IMR-90 (cell line): ENCODE results near the gene SPECC1L. TPM values are rescaled to one million over a fixed set of nuclear protein-coding genes. Genes with fewer than 3 reads are reported as not detected.

Experiments used
- ATAC-seq: fragments of 200-7000 bp; cut with Tn5 transposase; 2 replicates; pipeline ENCODE4 v1.9.1; 2020; ENCODE audit warnings: low read depth, mild to moderate bottlenecking, moderate library complexity
- BruUV-seq: library from RNA; stranded (reverse); fragments of 400-500 nt; replicated peaks from 2 replicates; lab custom pipeline; 2021; lab: Mats Ljungman, UMichigan
- CTCF ChIA-PET: fragments of 300-600 bp; formaldehyde crosslinking; extraction: SDS; loops from one replicate; lab custom pipeline; 2021; ENCODE audit warnings: antibody characterized with exemption; lab: Yijun Ruan, JAX
- POLR2A ChIA-PET: fragments of 300-600 bp; sonication (Branson Sonifier 250); formaldehyde crosslinking; loops from one replicate; lab custom pipeline; 2022; ENCODE audit warnings: antibody characterized with exemption; ENCODE audit not compliant: unreplicated experiment; lab: Charles Lee
- DNase-seq: peaks from one replicate; pipeline ENCODE4 v3.0.0; 2013
- H2AFZ ChIP-seq: replicated peaks from 2 replicates; pipeline ENCODE3; 2013; ENCODE audit warnings: low read length, mild to moderate bottlenecking; ENCODE audit not compliant: poor library complexity
- H2AK5ac ChIP-seq: 2 replicates; pipeline ENCODE4 v1.6.1; 2013; ENCODE audit warnings: low read depth, low read length, inconsistent platforms
- H2AK9ac ChIP-seq: replicated peaks from 2 replicates; pipeline ENCODE3; 2013; ENCODE audit warnings: mild to moderate bottlenecking, low read depth, low read length, moderate library complexity; ENCODE audit not compliant: poor library complexity
- H2BK120ac ChIP-seq: 2 replicates; pipeline ENCODE4 v1.6.1; 2013; ENCODE audit warnings: low read depth, low read length, inconsistent platforms
- H2BK15ac ChIP-seq: 3 replicates; pipeline ENCODE4 v1.6.1; 2013; ENCODE audit warnings: low read depth, low read length, inconsistent platforms
- H2BK20ac ChIP-seq: 2 replicates; pipeline ENCODE4 v1.6.1; 2013; ENCODE audit warnings: low read depth, mild to moderate bottlenecking, inconsistent platforms, low read length, moderate library complexity
- H2BK5ac ChIP-seq: 2 replicates; pipeline ENCODE4 v1.6.1; 2013; ENCODE audit warnings: mild to moderate bottlenecking, low read depth, low read length, inconsistent platforms; ENCODE audit not compliant: poor library complexity, severe bottlenecking
- H3K14ac ChIP-seq: replicated peaks from 2 replicates; pipeline ENCODE4 v1.6.1; 2013; ENCODE audit warnings: low read depth, low read length, inconsistent platforms
- H3K18ac ChIP-seq: 2 replicates; pipeline ENCODE4 v1.6.1; 2013; ENCODE audit warnings: low read depth, low read length, control low read depth
- H3K23ac ChIP-seq: 2 replicates; pipeline ENCODE4 v1.6.1; 2013; ENCODE audit warnings: low read depth, low read length, inconsistent platforms
- H3K27ac ChIP-seq: 2 replicates; pipeline ENCODE4 v1.5.1; 2013; ENCODE audit warnings: mild to moderate bottlenecking, control low read depth, low read length; ENCODE audit not compliant: insufficient read depth
- H3K27me3 ChIP-seq: 2 replicates; pipeline ENCODE4 v1.6.1; 2013; ENCODE audit warnings: low read length; ENCODE audit not compliant: control insufficient read depth, insufficient read depth
- H3K36me3 ChIP-seq: 2 replicates; pipeline ENCODE4 v1.6.1; 2013; ENCODE audit warnings: low read length, mixed read lengths; ENCODE audit not compliant: control insufficient read depth, insufficient read depth
- H3K4ac ChIP-seq: 2 replicates; pipeline ENCODE4 v1.6.1; 2013; ENCODE audit warnings: low read depth, low read length, inconsistent platforms
- H3K4me1 ChIP-seq: 2 replicates; pipeline ENCODE4 v1.6.1; 2013; ENCODE audit warnings: low read length, mixed read lengths; ENCODE audit not compliant: control insufficient read depth, insufficient read depth
- H3K4me2 ChIP-seq: 2 replicates; pipeline ENCODE4 v1.6.1; 2013; ENCODE audit warnings: low read depth, mild to moderate bottlenecking, control low read depth, low read length, moderate library complexity
- H3K4me3 ChIP-seq: 2 replicates; pipeline ENCODE4 v1.5.1; 2013; ENCODE audit warnings: low read depth, mild to moderate bottlenecking, control low read depth, low read length, moderate library complexity; ENCODE audit not compliant: insufficient read depth
- H3K56ac ChIP-seq: 2 replicates; pipeline ENCODE4 v1.6.1; 2013; ENCODE audit warnings: low read length, inconsistent platforms; ENCODE audit not compliant: insufficient read depth; ENCODE audit errors: extremely low read depth
- H3K79me1 ChIP-seq, 2 experiments: 2 replicates each; pipeline ENCODE4 v1.6.1; 2013; ENCODE audit warnings: low read length in 2 of 2, inconsistent platforms in 1 of 2, low read depth in 1 of 2
- H3K9ac ChIP-seq: 2 replicates; pipeline ENCODE4 v1.6.1; 2013; ENCODE audit warnings: low read depth, low read length, control low read depth
- H3K9me1 ChIP-seq: 2 replicates; pipeline ENCODE4 v1.6.1; 2013; ENCODE audit warnings: low read length, inconsistent platforms; ENCODE audit not compliant: insufficient read depth
- H3K9me3 ChIP-seq: 2 replicates; pipeline ENCODE4 v1.6.1; 2013; ENCODE audit warnings: low read length; ENCODE audit not compliant: control insufficient read depth, insufficient read depth
- H4K20me1 ChIP-seq: 2 replicates; pipeline ENCODE4 v1.6.1; 2013; ENCODE audit warnings: low read length, inconsistent platforms; ENCODE audit not compliant: insufficient read depth
- H4K5ac ChIP-seq: 2 replicates; pipeline ENCODE4 v1.6.1; 2013; ENCODE audit warnings: mild to moderate bottlenecking, low read depth, low read length, control low read depth
- H4K8ac ChIP-seq, 2 experiments: 2 replicates each; pipeline ENCODE4 v1.6.1; 2013; ENCODE audit warnings: low read depth in 2 of 2, low read length in 2 of 2, control low read depth in 1 of 2, inconsistent platforms in 1 of 2
- H4K91ac ChIP-seq: 2 replicates; pipeline ENCODE4 v1.6.1; 2013; ENCODE audit warnings: low read depth, low read length, inconsistent platforms; ENCODE audit not compliant: insufficient read depth
- BHLHE40 ChIP-seq: fragments of 150-350 bp; IDR thresholded peaks from 2 replicates; pipeline ENCODE4 v1.6.1; 2016; ENCODE audit warnings: mild to moderate bottlenecking, low read depth, low read length
- CEBPB ChIP-seq: IDR thresholded peaks from 2 replicates; pipeline ENCODE4 v1.6.1; 2012; ENCODE audit warnings: low read depth, low read length, improper control_type of control experiment
- CHD1 ChIP-seq: IDR thresholded peaks from 2 replicates; pipeline ENCODE4 v1.6.1; 2012; ENCODE audit warnings: low read depth, low read length, improper control_type of control experiment
- FOS ChIP-seq: fragments of 150-350 bp; IDR thresholded peaks from 2 replicates; pipeline ENCODE4 v1.6.1; 2016; ENCODE audit warnings: low read depth, low read length
- MAZ ChIP-seq: IDR thresholded peaks from 2 replicates; pipeline ENCODE4 v1.6.1; 2012; ENCODE audit warnings: low read depth, mild to moderate bottlenecking, low read length, improper control_type of control experiment, moderate library complexity, borderline replicate concordance
- MXI1 ChIP-seq: IDR thresholded peaks from 2 replicates; pipeline ENCODE4 v1.6.1; 2012; ENCODE audit warnings: low read depth, mild to moderate bottlenecking, low read length, moderate library complexity, borderline replicate concordance
- NFE2L2 ChIP-seq: fragments of 150-350 bp; IDR thresholded peaks from 2 replicates; pipeline ENCODE4 v1.6.1; 2016; ENCODE audit warnings: low read depth, mild to moderate bottlenecking, low read length
- RAD21 ChIP-seq: IDR thresholded peaks from 2 replicates; pipeline ENCODE4 v1.6.1; 2012; ENCODE audit warnings: low read length, improper control_type of control experiment
- RCOR1 ChIP-seq: IDR thresholded peaks from 2 replicates; pipeline ENCODE4 v1.6.1; 2012; ENCODE audit warnings: mild to moderate bottlenecking, low read length, improper control_type of control experiment; ENCODE audit not compliant: insufficient replicate concordance
- RFX5 ChIP-seq: IDR thresholded peaks from 2 replicates; pipeline ENCODE4 v1.8.0; 2012; ENCODE audit warnings: low read depth, mild to moderate bottlenecking, low read length, moderate library complexity
- SMC3 ChIP-seq: fragments of 150-350 bp; IDR thresholded peaks from 2 replicates; pipeline ENCODE4 v1.6.1; 2016; ENCODE audit warnings: low read depth, mild to moderate bottlenecking, antibody characterized with exemption, low read length, moderate library complexity
- USF2 ChIP-seq: fragments of 150-350 bp; IDR thresholded peaks from 2 replicates; pipeline ENCODE4 v1.6.1; 2017; ENCODE audit warnings: mild to moderate bottlenecking, antibody characterized with exemption, low read length, low read depth
- WGBS, 2 experiments: methylation state at CpG; one replicate each; pipeline versions ENCODE4 v1.1.5 to v1.1.7; 2013; ENCODE audit warnings: missing lambda C conversion rate in 2 of 2; ENCODE audit not compliant: insufficient read length in 1 of 2; ENCODE audit errors: extremely low coverage in 2 of 2; 5-methylcytosine and 5-hydroxymethylcytosine counted together
- dilution Hi-C: fragments of 300-500 bp; cut with HindIII; formaldehyde crosslinking; loops from one replicate; pipeline ENCODE4 v1.14.3; 2018; ENCODE audit warnings: low sequenced_read_pairs; ENCODE audit not compliant: unreplicated experiment
- in situ Hi-C: fragments of 300-500 bp; cut with MboI; formaldehyde crosslinking; loops from 3 replicates; pipeline ENCODE4 v1.14.3; 2019; ENCODE audit warnings: low sequenced_read_pairs, inconsistent platforms, mixed read lengths
- intact Hi-C: fragments of 100-400 bp; cut with micrococcal nuclease; formaldehyde crosslinking; loops from 2 replicates; pipeline ENCODE4 v1.10.0; 2022
- polyA plus RNA-seq, 3 experiments: library from polyadenylated mRNA; depleted of rRNA; stranded (reverse); fragments of >200 nt; gene quantifications; 2 replicates each; pipeline ENCODE4 v1.2.3, GENCODE V29; 2012; ENCODE audit warnings: low replicate concordance in 1 of 3
- total RNA-seq: library from RNA; depleted of rRNA; stranded (reverse); fragments of >200 nt; gene quantifications from 2 replicates; pipeline ENCODE4 v1.2.3, GENCODE V29; 2012
- TF ChIP-seq, protein P1 (sequence below): conservative IDR thresholded peaks from 2 replicates; pipeline ENCODE4 v1.5.1; 2012; ENCODE audit warnings: mild to moderate bottlenecking, low read depth, low read length, improper control_type of control experiment
- TF ChIP-seq, protein P2 (sequence below): fragments of 150-350 bp; IDR thresholded peaks from 2 replicates; pipeline ENCODE4 v1.6.1; 2016; ENCODE audit warnings: low read depth, mild to moderate bottlenecking, low read length, moderate library complexity, borderline replicate concordance

The SPECC1L gene
- total and polyA plus RNA-seq, 2 of the 4 experiments (the other 2 are of a cell fraction): 18.7 to 44.1 TPM

DNA sequence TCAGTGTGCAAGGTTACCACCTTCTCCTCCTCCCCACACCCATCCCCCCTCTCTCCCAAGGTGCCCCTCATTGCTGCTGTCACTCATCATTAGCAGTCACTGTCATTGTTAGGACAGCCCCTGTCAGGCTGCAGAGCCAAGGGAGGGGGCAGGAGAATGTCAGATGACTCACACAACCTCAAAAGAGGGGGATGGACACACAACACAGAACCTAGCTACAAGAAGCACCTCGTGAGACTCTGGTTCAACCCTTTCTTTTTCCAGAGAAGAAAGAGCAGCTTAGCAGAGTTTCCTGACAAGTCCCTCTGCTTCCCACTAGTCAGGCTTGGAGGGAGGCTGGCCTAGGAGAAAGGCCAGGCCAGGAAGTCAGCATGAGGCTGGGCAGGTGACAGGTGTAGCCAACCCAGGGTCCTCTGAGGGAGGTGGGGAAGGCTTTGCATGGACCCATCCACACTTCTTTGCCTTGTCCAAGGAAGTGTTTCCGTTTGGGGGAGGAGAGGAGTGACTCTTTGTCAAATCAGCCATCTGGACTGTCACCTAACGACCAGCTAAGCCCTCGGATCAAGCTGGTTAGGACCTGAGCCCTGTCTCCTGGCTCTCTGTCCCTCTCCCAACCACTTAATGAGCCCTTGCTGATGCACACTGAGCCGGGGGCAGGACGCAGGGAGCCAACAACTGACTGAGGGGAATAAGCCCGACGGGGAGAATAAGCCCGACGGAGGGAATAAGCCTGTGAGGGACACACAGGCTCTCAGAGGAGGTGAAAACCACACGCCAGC is 175.0 kb downstream of the SPECC1L start:
- dilution Hi-C loops (no loop called here), intact Hi-C loops (no loop called here), in situ Hi-C loops (no loop called here)
- H4K8ac ChIP-seq: no peak overlapping the region
- H2BK20ac ChIP-seq: no peak overlapping the region
- no peak overlapping the region for H3K4me2 ChIP-seq
- no peak overlapping the region for H2BK120ac ChIP-seq
- no peak overlapping the region for H3K14ac ChIP-seq
- H4K20me1 ChIP-seq: no peaks in the 10 kb centered on the region
- H3K27ac ChIP-seq: no peak overlapping the region
- no peaks in the 10 kb centered on the region for H3K79me1 ChIP-seq
- no peak overlapping the region for H3K56ac ChIP-seq
- H3K4ac ChIP-seq: no peak overlapping the region
- no peak overlapping the region for H3K23ac ChIP-seq
- H3K4me1 ChIP-seq: peaks cover 6% of the 10 kb centered on the region
- H2AFZ ChIP-seq: peak overlapping the region; percentile 65
- H2AK5ac ChIP-seq: 0 out of 2 replicates have a peak overlapping the region, but pooled peaks have one; percentile 5
- H2AK9ac ChIP-seq: no peak overlapping the region
- H3K9me1 ChIP-seq: 0 out of 2 replicates have a peak, but pooled peaks cover 3% of the 10 kb centered on the region
- no peak overlapping the region for H2BK15ac ChIP-seq
- CTCF ChIA-PET: interaction anchor here (1.2 kb wide), 1 partner anchor 10 kb away, joined by 3 read pairs; no protein-coding TSS in a partner anchor
- H4K5ac ChIP-seq: no peak overlapping the region
- POLR2A ChIA-PET: no interaction called here
- no peak overlapping the region for H3K4me3 ChIP-seq
- no peak overlapping the region for H2BK5ac ChIP-seq
- DNase-seq (no peak), ATAC-seq (no peak)
- no peak overlapping the region for H3K9ac ChIP-seq
- H3K27me3 ChIP-seq: peaks cover 7% of the 10 kb centered on the region
- 63% methylated on average over 7 of the region's 11 CpGs; no CpG with 5 or more reads in 1 of the 2 experiments for WGBS, 2 experiments
- H3K36me3 ChIP-seq: no peaks in the 10 kb centered on the region
- H4K91ac ChIP-seq: no peak overlapping the region
- BruUV-seq: no TSS peak
- no peak overlapping the region for H3K18ac ChIP-seq
- no peaks in the 10 kb centered on the region for H3K9me3 ChIP-seq
- no peak for TF ChIP-seq RAD21
- no peak for TF ChIP-seq SMC3
- TF ChIP-seq MXI1: no peak
- TF ChIP-seq, protein P1, sequence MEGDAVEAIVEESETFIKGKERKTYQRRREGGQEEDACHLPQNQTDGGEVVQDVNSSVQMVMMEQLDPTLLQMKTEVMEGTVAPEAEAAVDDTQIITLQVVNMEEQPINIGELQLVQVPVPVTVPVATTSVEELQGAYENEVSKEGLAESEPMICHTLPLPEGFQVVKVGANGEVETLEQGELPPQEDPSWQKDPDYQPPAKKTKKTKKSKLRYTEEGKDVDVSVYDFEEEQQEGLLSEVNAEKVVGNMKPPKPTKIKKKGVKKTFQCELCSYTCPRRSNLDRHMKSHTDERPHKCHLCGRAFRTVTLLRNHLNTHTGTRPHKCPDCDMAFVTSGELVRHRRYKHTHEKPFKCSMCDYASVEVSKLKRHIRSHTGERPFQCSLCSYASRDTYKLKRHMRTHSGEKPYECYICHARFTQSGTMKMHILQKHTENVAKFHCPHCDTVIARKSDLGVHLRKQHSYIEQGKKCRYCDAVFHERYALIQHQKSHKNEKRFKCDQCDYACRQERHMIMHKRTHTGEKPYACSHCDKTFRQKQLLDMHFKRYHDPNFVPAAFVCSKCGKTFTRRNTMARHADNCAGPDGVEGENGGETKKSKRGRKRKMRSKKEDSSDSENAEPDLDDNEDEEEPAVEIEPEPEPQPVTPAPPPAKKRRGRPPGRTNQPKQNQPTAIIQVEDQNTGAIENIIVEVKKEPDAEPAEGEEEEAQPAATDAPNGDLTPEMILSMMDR: no peak
- TF ChIP-seq CHD1: no peak
- TF ChIP-seq RCOR1: no peak
- TF ChIP-seq BHLHE40: no peak
- no peak for TF ChIP-seq USF2
- no peak for TF ChIP-seq NFE2L2
- TF ChIP-seq MAZ: no peak
- TF ChIP-seq CEBPB: no peak
- no peak for TF ChIP-seq FOS
- TF ChIP-seq, protein P2, sequence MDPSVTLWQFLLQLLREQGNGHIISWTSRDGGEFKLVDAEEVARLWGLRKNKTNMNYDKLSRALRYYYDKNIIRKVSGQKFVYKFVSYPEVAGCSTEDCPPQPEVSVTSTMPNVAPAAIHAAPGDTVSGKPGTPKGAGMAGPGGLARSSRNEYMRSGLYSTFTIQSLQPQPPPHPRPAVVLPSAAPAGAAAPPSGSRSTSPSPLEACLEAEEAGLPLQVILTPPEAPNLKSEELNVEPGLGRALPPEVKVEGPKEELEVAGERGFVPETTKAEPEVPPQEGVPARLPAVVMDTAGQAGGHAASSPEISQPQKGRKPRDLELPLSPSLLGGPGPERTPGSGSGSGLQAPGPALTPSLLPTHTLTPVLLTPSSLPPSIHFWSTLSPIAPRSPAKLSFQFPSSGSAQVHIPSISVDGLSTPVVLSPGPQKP: no peak
- no peak for TF ChIP-seq RFX5
